IPS-NIHi7 (cell line): Measurements from ENCODE around the gene SEC14L1.
"Not testable (repeated sequence)": the region's sequence is repeated elsewhere in the genome, so short reads cannot be mapped to it uniquely, and the experiment has no call there.

Source experiments
- DNase-seq: peaks from one replicate; pipeline ENCODE4 v3.0.0; 2012; ENCODE audit warnings: mixed read lengths; ENCODE audit errors: extremely low spot score

The SEC14L1 gene

GRCh38 chr17:77116371-77116860, 24.4 kb upstream of the SEC14L1 start:
- DNase-seq, result no peak

- no peak for DNase-seq
These were observed 23.4 kb upstream of the SEC14L1 start for GRCh38 chr17:77117415-77117814.

GRCh38 chr17:77118251-77118928, 22.4 kb upstream of the SEC14L1 start:
- DNase-seq, result no peak

DNA sequence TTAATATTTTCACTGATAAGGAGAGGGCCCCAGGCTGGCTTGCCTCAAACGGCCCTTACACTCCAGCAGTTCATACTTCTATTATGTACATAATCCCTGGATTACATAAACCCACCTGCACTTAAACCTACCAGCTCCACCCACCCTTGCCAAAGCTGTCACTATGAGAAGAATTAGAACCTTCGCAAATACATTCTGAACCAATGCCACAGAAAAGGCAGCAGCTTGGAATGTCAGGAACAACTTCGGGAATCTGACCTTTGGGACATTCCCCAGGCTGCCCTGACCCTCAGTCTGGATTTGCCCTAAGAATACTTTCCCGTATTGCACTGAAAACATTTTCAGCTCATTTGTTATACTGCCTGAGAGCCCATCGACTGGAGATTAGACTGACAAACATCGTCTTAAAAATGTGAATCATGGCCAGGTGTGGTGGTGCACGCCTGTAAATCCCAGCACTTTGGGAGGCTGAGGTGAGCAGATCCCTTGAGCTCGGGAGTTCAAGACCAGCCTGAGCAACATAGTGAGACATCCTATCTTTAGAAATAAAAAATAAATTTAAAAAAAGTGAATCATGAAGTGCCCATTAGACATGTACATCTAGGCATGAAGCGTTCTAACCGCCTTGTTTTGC, 21.0 kb upstream of the SEC14L1 start:
- no peak for DNase-seq

DNA sequence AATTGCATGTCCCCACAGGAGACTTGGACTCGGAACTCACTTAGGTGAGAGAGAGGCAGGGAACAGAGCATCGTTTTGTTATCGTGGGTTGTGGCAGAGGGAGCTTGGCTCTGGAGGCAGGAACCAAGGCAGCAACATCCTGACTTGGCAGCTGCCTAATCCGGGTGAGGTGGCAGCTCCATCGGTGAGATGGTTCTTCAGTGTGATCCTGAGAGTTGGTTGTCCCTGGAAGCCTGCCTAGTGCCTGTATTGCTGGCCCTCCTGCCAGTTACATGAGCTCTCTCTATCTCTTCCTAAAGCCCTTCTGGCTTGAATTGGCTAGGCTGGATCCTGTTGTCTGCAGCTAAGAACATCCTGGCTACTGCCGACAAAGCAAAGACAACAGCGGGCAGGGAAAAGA, 19.9 kb upstream of the SEC14L1 start:
- no peak for DNase-seq

DNA sequence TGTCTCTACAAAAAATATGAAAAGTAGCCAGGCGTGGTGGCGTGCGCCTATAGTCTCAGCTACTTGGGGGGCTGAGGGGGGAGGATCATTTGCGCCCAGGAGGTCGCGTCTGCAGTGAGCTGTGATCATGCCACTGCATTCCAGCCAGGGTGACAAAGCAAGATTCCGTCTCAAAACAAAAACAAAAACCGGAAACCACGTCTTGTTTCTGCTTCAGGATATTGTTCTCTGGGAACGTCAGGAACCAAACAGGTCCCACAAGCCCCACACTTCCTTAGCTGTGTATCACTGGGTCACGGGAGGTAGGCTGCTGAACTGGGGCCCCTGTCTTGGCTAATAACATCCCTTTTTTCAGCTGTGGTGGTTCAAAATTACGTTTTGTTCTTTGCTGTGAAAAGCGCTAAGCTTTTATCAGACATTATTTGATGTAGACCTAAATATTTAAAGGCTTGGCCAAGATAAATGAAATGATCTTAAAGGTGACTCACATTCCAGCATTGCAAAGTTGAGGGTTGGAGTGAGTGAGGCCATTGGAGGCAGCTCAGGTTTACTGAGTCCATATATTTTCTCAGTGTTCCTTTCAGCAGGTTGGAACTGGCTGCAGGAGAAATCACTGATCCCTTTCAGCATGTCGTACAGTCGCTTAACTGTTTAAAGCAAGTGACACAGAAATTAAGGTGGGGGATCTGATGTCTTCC, 16.4 kb upstream of the SEC14L1 start:
- no peak for DNase-seq

GRCh38 chr17:77125432-77125901, 15.3 kb upstream of the SEC14L1 start:
- no peak for DNase-seq

- no peak for DNase-seq
These were observed 14.2 kb upstream of the SEC14L1 start for GRCh38 chr17:77126519-77126918.

DNA sequence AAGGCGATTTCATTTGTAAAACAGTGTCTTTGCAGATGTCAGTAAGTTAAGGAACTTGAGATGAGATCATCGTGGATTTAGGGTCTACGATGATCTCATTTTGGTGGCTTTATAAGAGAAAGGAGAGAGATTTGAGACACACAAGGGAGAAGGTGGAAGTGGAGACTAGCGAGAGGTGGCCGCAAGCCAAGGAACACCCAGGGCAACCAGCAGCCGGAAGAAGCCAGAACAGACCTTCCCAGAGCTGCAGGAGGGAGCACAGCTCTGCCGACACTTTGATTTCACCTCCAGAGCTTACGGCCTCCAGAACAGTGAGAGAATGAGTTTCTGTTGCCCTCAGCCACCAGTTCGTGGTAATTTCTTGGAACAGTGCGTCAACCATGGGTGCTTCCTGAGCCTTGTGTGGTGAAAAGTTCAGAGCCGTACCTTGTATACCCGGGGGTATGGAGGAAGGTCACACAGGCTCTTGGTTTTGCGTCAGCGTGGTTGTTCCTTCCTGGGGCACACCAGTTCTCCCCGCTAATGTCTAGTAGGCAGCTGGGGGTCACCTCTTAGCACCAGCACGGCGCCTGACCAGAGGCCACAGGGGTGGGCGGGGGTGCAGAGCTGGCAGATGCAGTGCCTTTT, 12.9 kb upstream of the SEC14L1 start:
- no peak for DNase-seq

DNA sequence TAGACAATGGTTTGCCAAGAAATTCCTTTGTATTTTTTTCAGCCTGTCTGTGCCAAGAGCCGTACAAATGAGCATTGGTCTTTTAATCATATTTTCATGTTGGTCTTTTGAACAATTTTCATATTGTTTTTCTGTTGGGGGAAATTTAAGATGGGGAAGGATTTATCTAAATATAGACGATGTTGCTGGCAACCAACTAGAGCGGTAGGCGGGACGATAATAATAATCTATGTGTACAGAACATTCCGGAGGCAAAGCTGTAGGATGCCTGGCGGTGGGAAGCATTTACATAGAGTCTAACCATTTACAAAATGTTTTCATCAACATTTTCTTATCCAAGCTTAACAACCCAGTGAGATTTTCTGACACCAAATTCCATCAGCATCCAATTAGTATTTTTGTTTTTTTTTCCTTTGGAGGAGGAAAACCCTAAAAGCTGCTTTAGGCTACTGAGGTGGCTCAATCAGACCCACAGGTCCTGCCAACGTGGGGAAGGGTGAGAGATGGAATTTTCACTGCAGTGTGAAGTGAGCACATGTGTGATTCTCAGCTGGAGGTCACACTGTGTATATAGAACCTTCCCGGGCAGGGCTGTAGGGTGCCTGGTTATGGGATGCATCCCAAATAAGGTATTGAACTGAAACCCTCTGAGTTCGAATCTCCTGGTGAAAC, 11.7 kb upstream of the SEC14L1 start:
- no peak for DNase-seq

GRCh38 chr17:77129568-77130301, 11.0 kb upstream of the SEC14L1 start:
- DNase-seq, result no peak

DNA sequence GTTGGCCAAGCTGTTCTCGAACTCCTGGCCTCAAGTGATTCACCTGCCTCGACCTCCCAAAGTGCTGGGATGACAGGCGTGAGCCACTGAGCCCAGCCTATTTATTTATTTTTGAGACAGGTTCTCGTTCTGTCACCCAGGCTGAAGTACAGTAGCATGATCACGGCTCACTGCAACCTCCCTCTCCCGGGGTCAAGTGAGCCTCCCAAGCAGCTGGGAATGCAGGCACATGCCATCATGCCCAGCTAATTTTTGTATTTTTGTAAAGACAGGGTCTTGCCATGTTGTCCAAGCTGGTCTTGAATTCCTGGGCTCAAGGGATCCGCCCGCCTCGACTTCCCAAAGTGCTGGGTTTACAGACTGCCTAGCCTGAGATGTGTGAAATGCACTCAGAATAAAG, 10.2 kb upstream of the SEC14L1 start:
- no peak for DNase-seq

DNA sequence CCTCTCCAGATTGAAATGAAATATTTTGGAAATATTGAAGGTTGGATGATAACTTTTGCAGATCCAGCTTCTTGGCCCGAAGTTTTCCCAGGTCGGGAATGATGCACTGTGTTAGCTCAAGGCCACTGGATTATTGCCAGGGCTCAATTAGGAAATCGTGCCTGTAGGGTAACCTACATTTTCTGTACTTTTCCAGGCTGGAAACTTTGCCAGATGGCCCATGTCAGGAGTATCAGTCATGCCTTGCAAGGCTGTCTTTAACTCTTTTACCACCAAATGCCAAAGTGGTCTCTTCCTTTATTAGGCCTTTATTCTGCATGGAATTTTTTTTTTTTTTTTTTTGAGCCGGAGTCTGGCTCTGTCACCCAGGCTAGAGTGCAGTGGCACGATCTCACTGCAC, 8.9 kb upstream of the SEC14L1 start:
- no peak for DNase-seq

GRCh38 chr17:77132411-77133086, 8.2 kb upstream of the SEC14L1 start:
- DNase-seq, result no peak

DNA sequence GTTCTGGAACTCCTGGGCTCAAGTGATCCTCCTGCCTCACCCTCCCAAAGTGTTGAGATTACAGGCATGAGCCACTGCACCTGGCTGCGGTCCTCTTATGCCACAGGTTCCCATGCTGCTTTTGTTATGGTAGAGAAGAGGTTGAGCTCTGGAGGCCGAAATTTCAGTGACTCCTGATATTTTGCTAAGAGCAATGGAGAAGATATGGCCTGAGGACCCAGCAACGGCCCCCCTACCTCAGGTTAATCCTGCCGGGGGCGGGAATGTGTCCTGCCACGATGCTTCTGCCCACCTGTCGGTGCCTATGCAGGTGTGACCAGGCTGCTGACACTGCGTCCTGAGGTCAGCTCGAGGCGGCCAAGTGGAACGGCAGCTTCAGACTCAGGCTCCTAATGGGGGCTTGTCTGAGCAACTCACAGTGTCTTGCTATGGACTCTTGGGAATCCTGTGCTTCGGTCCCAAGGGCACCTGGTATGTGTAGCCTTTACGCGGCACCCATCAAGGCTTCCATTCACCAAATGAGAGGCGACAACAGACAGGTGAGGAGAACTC, 7.6 kb upstream of the SEC14L1 start:
- DNase-seq, result no peak

GRCh38 chr17:77136420-77136767, 4.4 kb upstream of the SEC14L1 start:
- no peak for DNase-seq

DNA sequence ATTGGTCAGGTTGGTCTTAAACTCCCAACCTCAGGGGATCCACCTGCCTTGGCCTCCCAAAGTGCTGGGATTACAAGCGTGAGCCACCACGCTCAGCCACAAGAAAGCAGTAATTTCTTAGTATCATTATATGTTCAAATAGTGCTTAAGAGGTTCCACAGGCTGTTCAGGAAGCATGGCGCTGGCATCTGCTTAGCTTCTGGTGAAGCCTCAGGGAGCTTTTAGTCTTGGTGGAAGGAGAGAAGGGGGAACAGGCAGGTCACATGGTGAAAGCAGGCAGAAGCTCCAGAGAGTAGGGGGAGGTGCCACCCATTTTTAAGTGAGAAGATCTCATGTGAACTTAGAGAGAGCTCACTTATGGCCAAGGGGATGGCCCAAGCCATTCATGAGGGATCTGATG, 3.7 kb upstream of the SEC14L1 start:
- DNase-seq, result no peak

GRCh38 chr17:77137886-77138285, 2.9 kb upstream of the SEC14L1 start:
- DNase-seq, result not testable (repeated sequence)

DNA sequence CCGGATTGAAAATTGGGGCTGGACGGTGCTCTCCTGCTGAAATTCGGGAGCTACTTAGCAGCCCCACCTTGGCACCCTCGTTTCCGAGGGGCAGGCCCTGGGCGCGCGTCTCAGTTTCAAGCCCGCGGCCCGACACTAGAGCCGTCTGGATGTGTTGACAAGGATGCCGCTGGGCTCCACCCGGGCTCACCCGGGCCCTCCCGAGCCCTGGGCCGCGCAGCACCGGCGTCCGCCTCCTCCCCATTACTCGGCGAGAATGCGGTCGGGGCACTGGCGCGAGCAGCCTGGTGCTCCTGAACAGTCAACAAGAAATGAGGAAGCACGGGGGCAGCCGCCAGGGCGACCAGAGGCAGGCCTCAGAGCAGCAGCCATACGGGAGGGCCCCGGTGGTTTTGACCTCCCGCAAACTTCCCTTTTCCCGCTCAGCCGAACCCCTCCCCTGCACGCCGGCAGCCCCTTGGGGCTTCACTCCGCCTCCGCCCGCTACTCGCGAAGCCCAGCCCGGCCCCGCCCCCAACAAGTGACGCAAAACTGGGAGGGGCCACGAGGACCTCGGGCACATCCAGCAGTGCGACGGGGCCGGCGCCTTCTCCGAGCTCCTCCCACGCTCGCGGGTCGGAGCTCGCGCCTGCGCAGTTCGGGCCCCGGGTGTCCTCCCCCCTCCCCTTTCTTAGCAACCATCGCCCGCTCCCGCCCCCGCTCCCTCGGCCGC, 447 bp upstream of the SEC14L1 start:
- peak; percentile 99 for DNase-seq
